WTC11 (cell line): Measurements from ENCODE around the gene DPF1. TPM values are rescaled to one million over a fixed set of nuclear protein-coding genes. Genes with fewer than 3 reads are reported as not detected.
A peak's percentile ranks its signal among the peaks of the same experiment; 100 is the strongest.

Experiments used
- ATAC-seq: fragments of 200-7000 bp; cut with Tn5 transposase; 2 replicates; pipeline ENCODE4 v1.10.0; 2021; ENCODE audit warnings: mild to moderate bottlenecking, moderate library complexity
- CTCF ChIA-PET: fragments of 300-600 bp; sonication (Branson Sonifier 250); formaldehyde crosslinking; loops from one replicate; lab custom pipeline; 2021; ENCODE audit warnings: antibody characterized with exemption; lab: Charles Lee
- POLR2A ChIA-PET: fragments of 350-600 bp; sonication (Branson Sonifier 250); formaldehyde crosslinking; loops from one replicate; lab custom pipeline; 2021; ENCODE audit warnings: antibody characterized with exemption; lab: Charles Lee
- DNase-seq: peaks from one replicate; pipeline ENCODE4 v3.0.0; 2021; ENCODE audit warnings: low spot score
- H3K27ac Mint-ChIP-seq: 2 replicates; pipeline ENCODE4 v1.8.0; 2021; ENCODE audit warnings: mixed read lengths
- H3K27me3 Mint-ChIP-seq: 2 replicates; pipeline ENCODE4 v1.8.0; 2021; ENCODE audit warnings: low read depth, mild to moderate bottlenecking, moderate library complexity, mixed read lengths
- H3K36me3 Mint-ChIP-seq: 2 replicates; pipeline ENCODE4 v1.8.0; 2021; ENCODE audit warnings: mixed read lengths
- H3K4me1 Mint-ChIP-seq: 2 replicates; pipeline ENCODE4 v1.8.0; 2022; ENCODE audit warnings: mixed read lengths
- H3K4me3 Mint-ChIP-seq: 2 replicates; pipeline ENCODE4 v1.8.0; 2021; ENCODE audit warnings: mild to moderate bottlenecking, moderate library complexity, mixed read lengths
- H3K9me3 Mint-ChIP-seq: 2 replicates; pipeline ENCODE4 v1.8.0; 2021; ENCODE audit warnings: mixed read lengths
- ARID4B ChIP-seq: sonication (generic); formaldehyde crosslinking; IDR thresholded peaks from 2 replicates; pipeline ENCODE4 v1.8.0; 2023; ENCODE audit warnings: missing genetic modification reagents, mild to moderate bottlenecking, borderline replicate concordance
- CBFB ChIP-seq: sonication (generic); formaldehyde crosslinking; IDR thresholded peaks from 2 replicates; pipeline ENCODE4 v1.8.1; 2022; ENCODE audit warnings: mild to moderate bottlenecking, low read depth, missing genetic modification reagents
- FOXP1 ChIP-seq: sonication (generic); formaldehyde crosslinking; IDR thresholded peaks from 2 replicates; pipeline ENCODE4 v1.8.0; 2022; ENCODE audit warnings: missing genetic modification reagents, mild to moderate bottlenecking, moderate library complexity, borderline replicate concordance
- HMGA2 ChIP-seq: fragments of 250-450 bp; sonication (Bioruptor Pico); IDR thresholded peaks from 2 replicates; pipeline ENCODE4 v1.4.0; 2021; ENCODE audit warnings: mild to moderate bottlenecking, moderate library complexity
- KAT7 ChIP-seq: sonication (generic); formaldehyde crosslinking; IDR thresholded peaks from 2 replicates; pipeline ENCODE4 v1.8.1; 2023; ENCODE audit warnings: missing genetic modification reagents, mild to moderate bottlenecking, borderline replicate concordance
- NFE2L1 ChIP-seq: sonication (generic); formaldehyde crosslinking; IDR thresholded peaks from 2 replicates; pipeline ENCODE4 v1.8.1; 2023; ENCODE audit warnings: missing genetic modification reagents
- NR3C1 ChIP-seq: sonication (generic); formaldehyde crosslinking; conservative IDR thresholded peaks from 2 replicates; pipeline ENCODE4 v1.8.1; 2023; ENCODE audit warnings: low read depth, mild to moderate bottlenecking, missing genetic modification reagents
- PREB ChIP-seq: sonication (generic); formaldehyde crosslinking; IDR thresholded peaks from 2 replicates; pipeline ENCODE4 v1.8.1; 2022; ENCODE audit warnings: mild to moderate bottlenecking, missing genetic modification reagents, moderate library complexity, borderline replicate concordance
- SP1 ChIP-seq: sonication (generic); formaldehyde crosslinking; conservative IDR thresholded peaks from 2 replicates; pipeline ENCODE4 v1.8.1; 2022; ENCODE audit warnings: missing genetic modification reagents
- TEAD1 ChIP-seq: sonication (generic); formaldehyde crosslinking; IDR thresholded peaks from 2 replicates; pipeline ENCODE4 v1.8.0; 2022; ENCODE audit warnings: mild to moderate bottlenecking, missing genetic modification reagents
- ZNF121 ChIP-seq: sonication (generic); formaldehyde crosslinking; IDR thresholded peaks from 2 replicates; pipeline ENCODE4 v1.8.0; 2023; ENCODE audit warnings: missing genetic modification reagents
- ZNF281 ChIP-seq: sonication (generic); formaldehyde crosslinking; IDR thresholded peaks from 2 replicates; pipeline ENCODE4 v1.8.0; 2023; ENCODE audit warnings: mild to moderate bottlenecking, missing genetic modification reagents
- ZNF512 ChIP-seq: sonication (generic); formaldehyde crosslinking; IDR thresholded peaks from 2 replicates; pipeline ENCODE4 v1.8.1; 2022; ENCODE audit warnings: missing genetic modification reagents, borderline replicate concordance
- total RNA-seq: library from RNA; stranded (reverse); gene quantifications from 3 replicates; pipeline ENCODE4 v1.2.3, GENCODE V29; 2021

DPF1 gene
- total RNA-seq, 1 experiment from 2014 or later, result 6.8 TPM

- TF ChIP-seq FOXP1, result no peak
- no peak for TF ChIP-seq HMGA2
- no peak for TF ChIP-seq ZNF121 (CRISPR knock-in tag)
- TF ChIP-seq ARID4B (CRISPR knock-in tag), result no peak
- no peak for TF ChIP-seq NR3C1 (CRISPR knock-in tag)
- no peak for TF ChIP-seq CBFB (CRISPR knock-in tag)
- TF ChIP-seq PREB (CRISPR knock-in tag), result no peak
- TF ChIP-seq ZNF281 (CRISPR knock-in tag), result no peak
These were observed 42.0 kb upstream of the DPF1 start (continued) for GRCh38 chr19:38265921-38266429.

GRCh38 chr19:38265213-38265861 lies 41.3 kb upstream of the DPF1 start:
- Mint-ChIP-seq H3K4me1 (peaks cover 59% of the 10 kb centered on the region), H3K27me3 (no peaks in the 10 kb centered on the region), H3K4me3 (peak overlapping the region; percentile 99), H3K27ac (peak overlapping the region; percentile 99), H3K36me3 (no peaks in the 10 kb centered on the region; the same call in none of the 2 replicates), H3K9me3 (no peaks in the 10 kb centered on the region)
- POLR2A ChIA-PET, result interaction anchor here (0.5 to 2.5 kb wide), 7 partner anchors 9 to 359 kb away, joined by 3 to 20 read pairs (median 4); partner anchors contain the start of genes C19orf33, PPP1R14A, PSMD8 and SIPA1L3
- DNase-seq, result no peak
- TF ChIP-seq NFE2L1 (CRISPR knock-in tag), result no peak
- no peak for TF ChIP-seq ZNF512
- no peak for TF ChIP-seq SP1 (CRISPR knock-in tag)
- TF ChIP-seq TEAD1 (CRISPR knock-in tag), result no peak
- peak; percentile 68 for TF ChIP-seq KAT7 (CRISPR knock-in tag)
- 0 out of 2 replicates have a peak, but pooled peaks have one; percentile 8 for TF ChIP-seq ARID4B (CRISPR knock-in tag)
- CTCF ChIA-PET, result interaction anchor here (0.7 to 5.8 kb wide), 15 partner anchors 9 to 409 kb away, joined by 3 to 50 read pairs (median 9); partner anchors contain the start of genes CATSPERG, FAM98C, GGN and PPP1R14A
- no peak for ATAC-seq
